GM12873 (cell line): Measurements from ENCODE around the gene YIF1A.
A peak's percentile ranks its signal among the peaks of the same experiment; 100 is the strongest.

Experiments used
- TF ChIP-seq, protein P1 (sequence below): IDR thresholded peaks from 2 replicates; pipeline ENCODE4 v1.5.1; 2012; ENCODE audit warnings: low read depth, mild to moderate bottlenecking, moderate library complexity, low read length, control low read depth; ENCODE audit not compliant: insufficient read depth; ENCODE audit errors: missing control alignments

The YIF1A gene

DNA sequence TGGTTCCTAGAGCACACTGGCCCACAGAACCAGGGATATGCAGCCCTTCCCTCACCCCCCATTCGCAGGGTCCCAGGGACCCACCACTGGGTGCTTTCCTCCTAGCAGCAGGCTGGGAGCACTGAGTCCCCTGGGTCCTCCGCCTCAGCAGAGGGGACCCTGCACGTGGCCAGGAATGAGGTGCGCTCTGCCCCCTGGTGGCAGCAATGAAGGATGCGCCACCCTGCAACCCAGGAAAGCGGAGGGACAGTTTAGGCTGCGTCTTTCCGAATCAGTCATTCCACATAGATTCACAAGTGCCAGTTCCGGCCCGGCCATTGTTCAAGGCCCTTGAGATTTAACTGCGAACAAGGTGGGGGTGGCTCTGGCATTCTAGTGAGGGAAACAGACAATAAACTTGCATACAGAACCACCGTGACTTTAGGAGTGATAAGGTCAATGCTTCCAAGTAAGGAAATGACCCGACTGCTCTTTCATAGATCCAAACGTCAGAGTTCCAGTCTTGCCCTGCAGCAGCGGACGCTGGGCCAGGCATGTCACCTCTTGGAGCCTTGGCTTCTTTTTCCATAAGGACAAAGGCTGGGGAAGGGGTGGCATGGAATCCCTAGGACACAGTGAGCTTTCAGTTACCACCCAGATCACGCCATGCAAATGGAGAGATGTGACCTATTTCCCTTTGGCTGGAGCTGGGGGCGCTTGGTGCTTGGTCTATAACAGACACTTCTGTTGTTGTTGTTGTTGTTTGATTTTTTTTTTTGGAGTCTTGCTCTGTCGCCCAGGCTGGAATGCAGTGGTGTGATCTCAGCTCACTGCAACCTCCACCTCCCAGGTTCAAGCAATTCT lies 39.6 kb upstream of the YIF1A start:
- TF ChIP-seq, protein P1, sequence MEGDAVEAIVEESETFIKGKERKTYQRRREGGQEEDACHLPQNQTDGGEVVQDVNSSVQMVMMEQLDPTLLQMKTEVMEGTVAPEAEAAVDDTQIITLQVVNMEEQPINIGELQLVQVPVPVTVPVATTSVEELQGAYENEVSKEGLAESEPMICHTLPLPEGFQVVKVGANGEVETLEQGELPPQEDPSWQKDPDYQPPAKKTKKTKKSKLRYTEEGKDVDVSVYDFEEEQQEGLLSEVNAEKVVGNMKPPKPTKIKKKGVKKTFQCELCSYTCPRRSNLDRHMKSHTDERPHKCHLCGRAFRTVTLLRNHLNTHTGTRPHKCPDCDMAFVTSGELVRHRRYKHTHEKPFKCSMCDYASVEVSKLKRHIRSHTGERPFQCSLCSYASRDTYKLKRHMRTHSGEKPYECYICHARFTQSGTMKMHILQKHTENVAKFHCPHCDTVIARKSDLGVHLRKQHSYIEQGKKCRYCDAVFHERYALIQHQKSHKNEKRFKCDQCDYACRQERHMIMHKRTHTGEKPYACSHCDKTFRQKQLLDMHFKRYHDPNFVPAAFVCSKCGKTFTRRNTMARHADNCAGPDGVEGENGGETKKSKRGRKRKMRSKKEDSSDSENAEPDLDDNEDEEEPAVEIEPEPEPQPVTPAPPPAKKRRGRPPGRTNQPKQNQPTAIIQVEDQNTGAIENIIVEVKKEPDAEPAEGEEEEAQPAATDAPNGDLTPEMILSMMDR = peak; percentile 94

DNA sequence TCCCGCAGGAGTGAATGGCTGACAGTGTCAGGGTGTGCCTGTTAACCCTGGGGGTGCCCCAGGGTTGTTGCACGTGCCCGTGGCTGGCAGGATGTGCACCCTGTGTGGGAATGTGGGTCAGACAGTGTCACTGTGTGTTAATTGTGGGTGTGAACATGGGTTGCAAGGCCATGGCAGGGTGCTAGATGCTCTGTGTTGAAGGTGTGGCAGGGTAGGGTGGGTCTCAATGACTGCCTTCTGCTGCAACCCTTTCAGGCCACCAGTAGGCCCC lies 39.0 kb upstream of the YIF1A start:
- TF ChIP-seq, protein P1 = no peak

DNA sequence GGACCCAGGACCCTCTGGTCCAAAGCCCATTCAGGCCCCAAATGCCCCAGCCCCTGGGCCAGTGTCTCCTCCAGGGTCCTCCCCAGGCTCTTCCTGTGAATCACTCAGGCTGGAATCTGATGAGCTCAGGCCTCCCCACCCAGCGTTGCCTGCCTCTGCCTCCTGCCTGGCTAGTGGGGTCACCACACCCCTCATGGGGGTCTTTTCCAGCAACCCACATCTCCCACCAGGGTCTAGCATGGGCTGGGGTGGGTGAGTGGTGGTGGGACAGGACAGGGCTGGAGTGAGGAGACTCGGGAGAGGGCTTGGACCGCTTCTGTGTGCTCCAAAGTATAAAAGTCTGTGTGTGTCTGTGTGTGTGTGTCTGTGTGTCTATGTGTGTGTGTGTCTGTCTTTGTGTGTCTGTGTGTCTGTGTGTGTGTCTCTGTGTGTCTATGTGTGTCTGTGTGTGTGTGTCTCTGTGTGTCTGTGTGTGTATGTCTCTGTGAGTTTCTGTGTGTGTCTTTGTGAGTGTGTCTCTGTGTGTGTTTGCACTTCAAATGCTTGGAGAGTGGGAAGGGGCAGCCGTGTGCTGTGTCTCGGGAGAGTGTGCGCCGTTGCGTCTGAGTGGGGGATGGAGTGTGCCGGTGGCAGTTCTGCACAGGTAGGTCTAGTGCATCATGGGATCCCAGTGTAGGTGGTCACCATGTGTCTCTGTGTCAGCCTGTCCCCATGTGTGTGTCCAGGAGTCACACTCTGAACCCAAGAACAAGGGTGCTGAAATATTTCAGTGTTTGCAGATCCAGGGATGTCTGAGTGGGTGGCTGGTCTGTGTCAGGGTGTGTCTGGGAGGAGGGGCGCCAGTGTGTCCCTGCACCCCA lies 38.5 kb upstream of the YIF1A start:
- TF ChIP-seq, protein P1 = no peak

DNA sequence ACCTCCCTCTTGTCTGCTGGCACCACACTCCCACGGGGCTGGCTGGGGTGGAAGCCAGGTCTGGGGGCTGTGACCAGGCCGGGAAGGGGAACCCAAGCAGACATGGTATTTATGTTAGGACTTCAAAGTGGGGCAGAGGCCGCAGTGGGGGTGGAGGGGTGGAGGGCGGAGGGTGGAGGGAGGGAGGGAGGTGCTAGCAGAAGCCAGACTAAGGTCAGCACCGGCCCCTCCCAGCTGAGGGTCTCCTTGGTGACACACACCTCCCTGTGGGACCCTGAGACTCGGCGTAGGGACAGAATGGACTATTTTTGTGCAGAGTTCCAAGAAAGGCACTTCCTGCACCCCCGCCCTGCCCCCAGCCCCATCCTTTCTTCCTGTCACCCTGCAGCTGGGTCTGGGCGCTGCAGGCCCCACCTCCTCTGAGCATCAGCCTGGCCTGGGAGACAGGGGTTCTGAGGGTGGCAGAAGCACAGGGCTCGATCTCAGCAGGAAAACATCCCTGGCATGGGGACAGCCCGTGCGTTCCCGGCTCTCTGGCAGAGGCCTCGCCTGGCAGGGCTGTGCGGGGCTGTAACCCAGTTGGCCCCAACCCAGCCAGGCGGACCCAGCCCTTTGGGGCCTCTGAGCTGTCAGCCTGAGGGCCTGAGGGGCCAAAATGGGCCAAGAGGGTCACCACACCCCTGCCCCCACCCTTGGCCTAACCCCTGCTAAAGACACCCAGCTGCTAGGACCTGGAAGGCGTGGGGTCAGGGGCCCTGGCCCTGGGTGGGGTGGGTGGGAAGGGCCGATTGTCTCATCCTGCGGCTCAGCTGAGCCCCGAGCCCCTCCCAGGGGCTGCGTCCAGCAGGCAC lies 37.5 kb upstream of the YIF1A start:
- TF ChIP-seq, protein P1 = no peak

DNA sequence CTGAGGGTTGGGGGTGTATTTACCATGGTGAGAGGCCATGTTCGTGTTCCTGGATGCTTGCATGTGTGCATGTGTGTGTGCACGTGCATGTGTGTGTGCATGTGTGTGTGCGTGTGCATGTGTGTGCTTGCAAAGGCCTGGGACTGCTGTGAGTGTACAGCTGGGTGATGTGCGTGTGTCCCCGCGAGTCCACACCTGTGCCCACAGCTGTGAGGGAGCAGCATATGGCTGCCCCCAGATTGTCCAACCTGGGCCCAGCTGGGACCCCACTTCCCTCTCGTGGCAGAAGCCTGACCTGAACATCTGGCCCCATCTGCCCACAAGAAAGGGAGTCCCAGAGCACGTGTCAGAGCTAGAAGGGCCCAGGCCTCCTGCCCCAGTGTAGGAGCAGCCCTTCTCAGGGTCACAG lies 36.3 kb upstream of the YIF1A start:
- TF ChIP-seq, protein P1 = no peak

DNA sequence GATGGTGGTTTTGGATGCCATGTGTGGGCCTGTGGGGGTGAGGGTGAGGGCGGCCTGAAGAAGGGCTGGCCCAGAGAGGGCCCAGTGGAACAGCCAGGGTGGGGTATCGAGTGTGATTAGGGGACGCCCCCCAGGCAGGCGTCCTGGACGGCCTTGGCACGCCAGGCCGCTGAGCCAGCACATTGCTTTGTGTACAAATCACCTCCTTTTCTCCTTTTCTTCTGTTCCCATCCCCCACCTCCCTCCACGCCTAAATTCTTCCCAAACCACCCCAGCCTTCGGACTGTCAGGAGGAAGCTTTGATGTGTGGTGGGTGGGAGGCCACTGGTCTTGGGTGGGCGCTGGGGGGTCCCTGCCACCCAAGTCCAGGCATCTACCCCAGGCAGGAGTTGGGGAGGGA lies 35.7 kb upstream of the YIF1A start:
- TF ChIP-seq, protein P1 = no peak

DNA sequence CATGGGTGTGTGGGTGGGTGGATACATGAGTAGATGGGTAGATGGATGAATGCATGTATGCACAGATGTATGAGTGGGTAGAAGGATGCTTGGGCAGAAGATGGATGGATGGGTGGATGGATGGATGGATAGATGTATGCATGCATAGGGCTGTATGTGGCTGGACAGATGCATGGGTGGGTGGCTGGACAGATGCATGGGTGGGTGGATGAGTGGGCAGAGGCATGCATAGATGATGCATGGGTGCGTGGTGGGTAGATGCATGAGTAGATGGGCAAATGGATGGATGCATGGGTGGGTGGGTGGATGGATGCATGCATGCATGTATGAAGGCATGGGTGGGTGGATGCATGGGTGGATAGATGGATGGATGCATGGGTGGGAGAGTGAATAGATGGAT lies 34.7 kb upstream of the YIF1A start:
- TF ChIP-seq, protein P1 = no peak
